ENCODE data around the gene SORCS2.

DNA sequence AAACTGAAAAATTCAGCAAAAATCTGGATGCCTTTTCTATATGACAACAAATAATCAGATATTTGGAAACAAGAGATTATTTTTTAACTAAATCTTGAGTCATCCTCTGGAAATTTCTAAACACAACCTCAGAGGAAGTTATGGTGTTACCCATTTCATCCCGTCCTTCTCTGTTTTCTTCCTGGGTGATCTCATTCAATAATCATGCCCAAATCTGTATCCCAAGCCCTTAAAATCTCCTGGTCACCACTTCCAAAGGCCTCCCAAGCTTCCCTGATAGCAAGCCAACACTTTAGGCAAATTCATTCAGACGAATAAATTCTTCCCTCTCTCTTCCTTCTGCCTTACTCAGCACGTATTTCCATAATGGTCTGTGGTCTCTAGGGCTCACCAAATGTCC is 9.7 kb upstream of the SORCS2 start:
- TF ChIP-seq, protein P1, sequence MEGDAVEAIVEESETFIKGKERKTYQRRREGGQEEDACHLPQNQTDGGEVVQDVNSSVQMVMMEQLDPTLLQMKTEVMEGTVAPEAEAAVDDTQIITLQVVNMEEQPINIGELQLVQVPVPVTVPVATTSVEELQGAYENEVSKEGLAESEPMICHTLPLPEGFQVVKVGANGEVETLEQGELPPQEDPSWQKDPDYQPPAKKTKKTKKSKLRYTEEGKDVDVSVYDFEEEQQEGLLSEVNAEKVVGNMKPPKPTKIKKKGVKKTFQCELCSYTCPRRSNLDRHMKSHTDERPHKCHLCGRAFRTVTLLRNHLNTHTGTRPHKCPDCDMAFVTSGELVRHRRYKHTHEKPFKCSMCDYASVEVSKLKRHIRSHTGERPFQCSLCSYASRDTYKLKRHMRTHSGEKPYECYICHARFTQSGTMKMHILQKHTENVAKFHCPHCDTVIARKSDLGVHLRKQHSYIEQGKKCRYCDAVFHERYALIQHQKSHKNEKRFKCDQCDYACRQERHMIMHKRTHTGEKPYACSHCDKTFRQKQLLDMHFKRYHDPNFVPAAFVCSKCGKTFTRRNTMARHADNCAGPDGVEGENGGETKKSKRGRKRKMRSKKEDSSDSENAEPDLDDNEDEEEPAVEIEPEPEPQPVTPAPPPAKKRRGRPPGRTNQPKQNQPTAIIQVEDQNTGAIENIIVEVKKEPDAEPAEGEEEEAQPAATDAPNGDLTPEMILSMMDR (IDR thresholded peaks at IDR 0.05; ENCODE audit: low read depth, low read length, poor library complexity, severe bottlenecking): no peak
- no peak for TF ChIP-seq EZH2phosphoT487 (IDR thresholded peaks at IDR 0.05; ENCODE audit: borderline replicate concordance, low read length)

Data from DOHH2 (cell line).